B cell (primary cell): ENCODE measurements around the gene FAM118B. TPM values are rescaled to one million over a fixed set of nuclear protein-coding genes. Genes with fewer than 3 reads are reported as not detected.

Experiments used
- ATAC-seq: fragments of 200-7000 bp; cut with Tn5 transposase; one replicate; pipeline ENCODE4 v1.10.0; 2021; ENCODE audit warnings: low read depth, mild to moderate bottlenecking, moderate number of reproducible peaks, moderate library complexity
- CTCF ChIA-PET: fragments of 350-600 bp; sonication (Branson Sonifier 250); formaldehyde crosslinking; loops from one replicate; lab custom pipeline; 2021; ENCODE audit warnings: antibody characterized with exemption, inconsistent platforms; lab: Charles Lee
- POLR2A ChIA-PET: fragments of 350-600 bp; sonication (Branson Sonifier 250); formaldehyde crosslinking; loops from one replicate; lab custom pipeline; 2021; ENCODE audit warnings: antibody characterized with exemption; lab: Charles Lee
- DNase-seq: peaks from one replicate; pipeline ENCODE4 v3.0.0; 2013
- H2AFZ ChIP-seq: 2 replicates; pipeline ENCODE4 v1.6.1; 2012; ENCODE audit warnings: mild to moderate bottlenecking, low read depth, low read length; ENCODE audit not compliant: insufficient read depth, poor library complexity, severe bottlenecking
- H3K27ac ChIP-seq, 2 donors: 1 replicate in 1 of 2; 2 replicates in 1 of 2; pipeline ENCODE4 v1.5.1; 2012 to 2013; ENCODE audit warnings: low read length in 2 of 2, mild to moderate bottlenecking in 2 of 2, moderate library complexity in 1 of 2
- H3K27me3 ChIP-seq, 4 experiments: fragments of 200-600 bp in 1 of 4; sonication (generic) in 1 of 4; replicated peaks in 1 of 4; 1 replicate in 2 of 4; 2 replicates in 2 of 4; pipeline versions ENCODE4 v1.6.1 to v1.7.0; 2013 to 2016; ENCODE audit warnings: low read length in 3 of 4, mild to moderate bottlenecking in 2 of 4, mixed read lengths in 1 of 4, moderate library complexity in 1 of 4; ENCODE audit not compliant: insufficient read depth in 4 of 4, control insufficient read depth in 3 of 4; ENCODE audit errors: control extremely low read depth in 1 of 4
- H3K36me3 ChIP-seq, 2 experiments: replicated peaks in 1 of 2; 1 replicate in 1 of 2; 2 replicates in 1 of 2; pipeline versions ENCODE4 v1.6.1 to v1.7.1; 2013; ENCODE audit warnings: low read length in 1 of 2; ENCODE audit not compliant: insufficient read depth in 2 of 2, control insufficient read depth in 1 of 2; ENCODE audit errors: control extremely low read depth in 1 of 2, extremely low read depth in 1 of 2
- H3K4me1 ChIP-seq, 2 donors: fragments of 200-600 bp in 1 of 2; sonication (generic) in 1 of 2; 1 replicate in 1 of 2; 2 replicates in 1 of 2; pipeline versions ENCODE4 v1.5.1 to v1.6.1; 2013 to 2017; ENCODE audit warnings: low read length in 2 of 2; ENCODE audit not compliant: control insufficient read depth in 2 of 2, insufficient read depth in 2 of 2
- H3K4me2 ChIP-seq: replicated peaks from 2 replicates; pipeline ENCODE3; 2012; ENCODE audit warnings: mild to moderate bottlenecking, low read depth, low read length; ENCODE audit not compliant: poor library complexity, severe bottlenecking
- H3K4me3 ChIP-seq, 5 experiments: fragments of 200-600 bp in 1 of 5; sonication (generic) in 1 of 5; 1 replicate in 3 of 5; 2 replicates in 2 of 5; pipeline versions ENCODE4 v1.5.1 to v1.7.0; 2011 to 2016; ENCODE audit warnings: low read length in 4 of 5, mild to moderate bottlenecking in 4 of 5, low read depth in 2 of 5, control low read depth in 1 of 5, moderate library complexity in 1 of 5; ENCODE audit not compliant: insufficient read depth in 1 of 5; ENCODE audit errors: control extremely low read depth in 1 of 5, extremely low read depth in 1 of 5
- H3K79me2 ChIP-seq: fragments of 200-600 bp; sonication (generic); one replicate; pipeline ENCODE4 v1.6.0; 2016; ENCODE audit warnings: low read length; ENCODE audit not compliant: control insufficient read depth, insufficient read depth
- H3K9ac ChIP-seq: fragments of 200-600 bp; sonication (generic); 2 replicates; pipeline ENCODE4 v1.6.1; 2017; ENCODE audit warnings: mild to moderate bottlenecking, low read length, moderate library complexity
- H3K9me3 ChIP-seq, 3 donors: one replicate each; pipeline versions ENCODE4 v1.6.1 to v1.7.1; 2013; ENCODE audit warnings: low read length in 2 of 3; ENCODE audit not compliant: control insufficient read depth in 2 of 3, insufficient read depth in 1 of 3; ENCODE audit errors: control extremely low read depth in 1 of 3
- H4K20me1 ChIP-seq: 2 replicates; pipeline ENCODE4 v1.6.0; 2012; ENCODE audit warnings: mild to moderate bottlenecking, low read length; ENCODE audit not compliant: insufficient read depth, control insufficient read depth, poor library complexity, severe bottlenecking
- H3K27ac Mint-ChIP-seq: one replicate; pipeline ENCODE4 v1.8.0; 2021; ENCODE audit warnings: mixed read lengths
- H3K27me3 Mint-ChIP-seq: one replicate; pipeline ENCODE4 v1.8.0; 2021; ENCODE audit warnings: mixed read lengths
- H3K4me1 Mint-ChIP-seq: one replicate; pipeline ENCODE4 v1.8.0; 2021; ENCODE audit warnings: mixed read lengths
- H3K4me3 Mint-ChIP-seq: one replicate; pipeline ENCODE4 v1.8.0; 2021; ENCODE audit warnings: mixed read lengths
- H3K9me3 Mint-ChIP-seq: one replicate; pipeline ENCODE4 v1.8.0; 2022; ENCODE audit warnings: mixed read lengths; ENCODE audit not compliant: insufficient read depth
- EZH2 ChIP-seq: IDR thresholded peaks from 2 replicates; pipeline ENCODE4 v1.6.1; 2012; ENCODE audit warnings: borderline replicate concordance, low read depth, mild to moderate bottlenecking, moderate library complexity, low read length; ENCODE audit not compliant: insufficient read depth, poor library complexity, severe bottlenecking
- WGBS: methylation state at CpG from one replicate; pipeline ENCODE4 v1.1.5; 2013; ENCODE audit warnings: missing lambda C conversion rate; ENCODE audit not compliant: insufficient coverage; 5-methylcytosine and 5-hydroxymethylcytosine counted together
- intact Hi-C: fragments of 100-400 bp; cut with micrococcal nuclease; formaldehyde crosslinking; loops from one replicate; pipeline ENCODE4 v1.10.0; 2022
- polyA plus RNA-seq: library from polyadenylated mRNA; depleted of rRNA; stranded (reverse); fragments of >200 nt; gene quantifications from 2 replicates; pipeline ENCODE4 v1.2.3, GENCODE V29; 2012
- total RNA-seq, 2 donors: library from RNA; stranded (reverse); fragments of 120-200 nt in 1 of 2; gene quantifications; 1 replicate in 1 of 2; 2 replicates in 1 of 2; pipeline versions ENCODE4 v1.2.3 to v1.2.4, GENCODE V29; 2013 to 2022
- TF ChIP-seq, protein P1 (sequence below): fragments of 200-600 bp; IDR thresholded peaks from one replicate; pipeline ENCODE4 v1.8.0; 2022; ENCODE audit warnings: antibody characterized with exemption, mild to moderate bottlenecking

Gene FAM118B
- total and polyA plus RNA-seq, 2 donors (not counting 1 experiment from before 2014, with no cell fraction given), result 7.3 to 14.1 TPM

DNA sequence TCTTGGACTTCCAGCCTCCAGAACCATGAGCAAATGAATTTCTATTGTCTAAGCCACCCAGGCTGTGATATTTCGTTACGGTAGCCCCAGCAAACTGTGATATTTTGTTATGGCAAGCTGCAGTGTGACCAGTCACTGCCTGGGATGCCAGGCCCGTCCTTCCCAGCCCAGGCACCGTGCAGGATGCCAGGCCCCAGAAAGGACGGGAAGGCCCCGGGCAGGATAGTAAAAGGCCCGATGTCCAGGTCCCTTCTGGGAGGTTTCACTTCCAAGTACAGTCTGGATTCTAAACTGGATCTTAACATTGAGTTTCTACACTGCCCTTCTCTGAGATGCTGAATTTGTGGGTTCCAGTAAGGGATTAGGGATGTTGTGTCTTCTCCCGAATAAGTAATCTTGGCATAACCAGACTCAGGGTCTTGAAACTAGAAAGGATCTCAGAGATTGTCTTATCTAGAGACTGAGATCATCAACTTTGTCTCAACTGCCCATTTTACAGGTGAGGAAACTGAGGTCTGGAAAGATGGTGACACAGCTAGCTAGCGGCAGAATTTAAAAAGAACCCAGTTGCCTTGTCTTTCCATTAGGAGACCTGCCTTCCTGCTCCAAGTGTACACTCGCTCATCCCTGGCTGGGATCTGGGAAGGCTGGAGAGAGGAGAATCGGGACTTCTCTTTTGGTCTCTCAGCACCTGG, 20.1 kb upstream of the FAM118B start:
- no peaks in the 10 kb centered on the region for H3K79me2 ChIP-seq
- H3K36me3 ChIP-seq, result peaks cover 6 to 41% of the 10 kb centered on the region in 2 experiments
- TF ChIP-seq, protein P1, sequence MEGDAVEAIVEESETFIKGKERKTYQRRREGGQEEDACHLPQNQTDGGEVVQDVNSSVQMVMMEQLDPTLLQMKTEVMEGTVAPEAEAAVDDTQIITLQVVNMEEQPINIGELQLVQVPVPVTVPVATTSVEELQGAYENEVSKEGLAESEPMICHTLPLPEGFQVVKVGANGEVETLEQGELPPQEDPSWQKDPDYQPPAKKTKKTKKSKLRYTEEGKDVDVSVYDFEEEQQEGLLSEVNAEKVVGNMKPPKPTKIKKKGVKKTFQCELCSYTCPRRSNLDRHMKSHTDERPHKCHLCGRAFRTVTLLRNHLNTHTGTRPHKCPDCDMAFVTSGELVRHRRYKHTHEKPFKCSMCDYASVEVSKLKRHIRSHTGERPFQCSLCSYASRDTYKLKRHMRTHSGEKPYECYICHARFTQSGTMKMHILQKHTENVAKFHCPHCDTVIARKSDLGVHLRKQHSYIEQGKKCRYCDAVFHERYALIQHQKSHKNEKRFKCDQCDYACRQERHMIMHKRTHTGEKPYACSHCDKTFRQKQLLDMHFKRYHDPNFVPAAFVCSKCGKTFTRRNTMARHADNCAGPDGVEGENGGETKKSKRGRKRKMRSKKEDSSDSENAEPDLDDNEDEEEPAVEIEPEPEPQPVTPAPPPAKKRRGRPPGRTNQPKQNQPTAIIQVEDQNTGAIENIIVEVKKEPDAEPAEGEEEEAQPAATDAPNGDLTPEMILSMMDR, result no peak
- TF ChIP-seq EZH2, result no peak
- no peak overlapping the region for H3K4me3 Mint-ChIP-seq
- H3K27ac ChIP-seq, result no peak overlapping the region
- intact Hi-C loops, result no loop called here
- no peak overlapping the region for H3K4me2 ChIP-seq
- POLR2A ChIA-PET, result no interaction called here
- DNase-seq (no peak), ATAC-seq (no peak)
- H3K27me3 ChIP-seq, result no peaks in the 10 kb centered on the region
- WGBS, result 95% methylated on average over 11 of the region's 11 CpGs
- no peaks in the 10 kb centered on the region for H3K9me3 Mint-ChIP-seq
- H3K4me1 ChIP-seq, result peaks cover 6 to 16% of the 10 kb centered on the region in 2 donors
- H4K20me1 ChIP-seq, result no peaks in the 10 kb centered on the region
- H3K27me3 Mint-ChIP-seq, result no peaks in the 10 kb centered on the region
- CTCF ChIA-PET, result interaction anchor here (5.1 kb wide), 1 partner anchor 267 kb away, joined by 29 read pairs; no protein-coding TSS in a partner anchor
- H3K4me3 ChIP-seq, result no peak overlapping the region
- H3K9ac ChIP-seq, result no peak overlapping the region
- H3K9me3 ChIP-seq, result peaks cover 0 to 10% (median 0%) of the 10 kb centered on the region in 3 donors
- peaks cover 22% of the 10 kb centered on the region for H3K4me1 Mint-ChIP-seq
- no peak overlapping the region for H3K27ac Mint-ChIP-seq
- H2AFZ ChIP-seq, result no peak overlapping the region

DNA sequence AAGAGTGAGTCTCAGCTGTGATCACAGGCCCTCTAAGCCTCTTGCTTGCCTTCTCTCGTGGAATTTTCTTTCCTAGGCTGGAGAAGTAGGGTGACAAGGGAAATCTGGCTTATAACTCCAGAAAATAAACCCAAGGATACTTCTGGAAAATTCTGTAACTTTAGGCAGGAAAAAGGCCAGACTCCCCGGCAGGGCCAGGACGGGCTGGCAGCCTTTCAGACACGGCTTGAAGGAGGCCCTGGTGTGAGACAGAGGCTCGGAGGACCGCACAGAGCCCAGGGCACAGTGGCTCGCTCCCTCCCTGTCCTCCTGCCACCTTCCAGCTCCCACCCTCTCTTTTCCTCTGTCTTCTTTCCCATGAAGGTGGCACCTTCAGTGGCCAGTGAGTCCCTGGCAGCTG, 19.2 kb upstream of the FAM118B start:
- POLR2A ChIA-PET, result interaction anchor here (0.5 kb wide), 1 partner anchor 679 kb away, joined by 7 read pairs; no protein-coding TSS in a partner anchor
- ATAC-seq (no peak), DNase-seq (no peak)
- no peak overlapping the region for H3K4me3 Mint-ChIP-seq
- no peaks in the 10 kb centered on the region for H3K27me3 Mint-ChIP-seq
- H3K36me3 ChIP-seq, result peaks cover 12 to 49% of the 10 kb centered on the region in 2 experiments
- H3K79me2 ChIP-seq, result no peaks in the 10 kb centered on the region
- intact Hi-C loops, result no loop called here
- H3K27ac ChIP-seq, result no peak overlapping the region
- H3K4me1 ChIP-seq, result peaks cover 6 to 16% of the 10 kb centered on the region in 2 donors
- H3K4me1 Mint-ChIP-seq, result peaks cover 18% of the 10 kb centered on the region
- H3K27ac Mint-ChIP-seq, result no peak overlapping the region
- H3K9me3 Mint-ChIP-seq, result peaks cover 2% of the 10 kb centered on the region
- no peaks in the 10 kb centered on the region for H3K27me3 ChIP-seq
- H3K9ac ChIP-seq, result no peak overlapping the region
- no peaks in the 10 kb centered on the region for H4K20me1 ChIP-seq
- H3K9me3 ChIP-seq, result peaks cover 1 to 17% (median 1%) of the 10 kb centered on the region in 3 donors
- H2AFZ ChIP-seq, result no peak overlapping the region
- no peak overlapping the region for H3K4me3 ChIP-seq
- TF ChIP-seq, protein P1, result no peak
- no peak for TF ChIP-seq EZH2
- CTCF ChIA-PET, result interaction anchor here (5.1 kb wide), 1 partner anchor 268 kb away, joined by 29 read pairs; no protein-coding TSS in a partner anchor
- H3K4me2 ChIP-seq, result no peak overlapping the region
- WGBS, result 87% methylated on average over 6 of the region's 7 CpGs
